A673 (cell line): ENCODE data around the gene SAP30. TPM values are rescaled to one million over a fixed set of nuclear protein-coding genes. Genes with fewer than 3 reads are reported as not detected.

Experiments used
- BruUV-seq: library from RNA; stranded (reverse); fragments of 400-500 nt; replicated peaks from 2 replicates; lab custom pipeline; 2021; lab: Mats Ljungman, UMichigan
- CTCF ChIA-PET: fragments of 300-600 bp; sonication (Branson Sonifier 250); formaldehyde crosslinking; loops from one replicate; lab custom pipeline; 2022; ENCODE audit warnings: antibody characterized with exemption; lab: Charles Lee
- POLR2A ChIA-PET: fragments of 300-600 bp; sonication (Branson Sonifier 250); formaldehyde crosslinking; loops from one replicate; lab custom pipeline; 2022; ENCODE audit warnings: antibody characterized with exemption; ENCODE audit not compliant: low non-redundant PET; lab: Charles Lee
- DNase-seq: peaks from one replicate; pipeline ENCODE4 v3.0.0-alpha.2; 2015; ENCODE audit warnings: low spot score
- H3K27ac ChIP-seq: fragments of 200-600 bp; sonication (generic); 2 replicates; pipeline ENCODE4 v1.5.1; 2016; ENCODE audit warnings: mixed run types, low read depth, mild to moderate bottlenecking, mixed read lengths, antibody characterized with exemption, low read length; ENCODE audit not compliant: poor library complexity, severe bottlenecking
- H3K27me3 ChIP-seq: fragments of 200-600 bp; sonication (generic); replicated peaks from 2 replicates; pipeline ENCODE4 v1.6.1; 2017; ENCODE audit warnings: mixed run types, low read depth, mild to moderate bottlenecking, mixed read lengths, antibody characterized with exemption, low read length; ENCODE audit not compliant: insufficient read depth, poor library complexity
- H3K36me3 ChIP-seq: fragments of 200-600 bp; sonication (generic); 2 replicates; pipeline ENCODE4 v1.6.1; 2016; ENCODE audit warnings: mixed run types, mild to moderate bottlenecking, mixed read lengths, antibody characterized with exemption, low read length; ENCODE audit not compliant: insufficient read depth, poor library complexity, severe bottlenecking
- H3K4me1 ChIP-seq: fragments of 200-600 bp; sonication (generic); 2 replicates; pipeline ENCODE4 v1.6.1; 2017; ENCODE audit warnings: mixed run types, mild to moderate bottlenecking, mixed read lengths, antibody characterized with exemption, low read length; ENCODE audit not compliant: insufficient read depth, poor library complexity, severe bottlenecking
- H3K4me3 ChIP-seq: fragments of 200-600 bp; sonication (generic); 2 replicates; pipeline ENCODE4 v1.5.1; 2016; ENCODE audit warnings: low read depth, mixed run types, mild to moderate bottlenecking, mixed read lengths, low read length; ENCODE audit not compliant: poor library complexity, severe bottlenecking
- H3K9me3 ChIP-seq: fragments of 200-600 bp; sonication (generic); 2 replicates; pipeline ENCODE4 v1.6.1; 2016; ENCODE audit warnings: mixed run types, low read depth, mild to moderate bottlenecking, mixed read lengths, antibody characterized with exemption, low read length; ENCODE audit not compliant: poor library complexity, severe bottlenecking
- intact Hi-C: fragments of 100-400 bp; cut with micrococcal nuclease; formaldehyde crosslinking; loops from one replicate; pipeline ENCODE4 v1.10.0; 2022; ENCODE audit not compliant: unreplicated experiment
- total RNA-seq: library from RNA; stranded (reverse); gene quantifications from 2 replicates; pipeline ENCODE4 v1.2.3, GENCODE V29; 2021
- TF ChIP-seq, protein P1 (sequence below): fragments of 300-800, 200-600 bp; sonication (generic); conservative IDR thresholded peaks from 2 replicates; pipeline ENCODE4 v1.5.1; 2017; ENCODE audit warnings: low read depth, mild to moderate bottlenecking, antibody characterized with exemption, low read length, moderate library complexity, mixed read lengths

Gene SAP30
- total RNA-seq, 1 experiment from 2014 or later, result 64.3 TPM

DNA sequence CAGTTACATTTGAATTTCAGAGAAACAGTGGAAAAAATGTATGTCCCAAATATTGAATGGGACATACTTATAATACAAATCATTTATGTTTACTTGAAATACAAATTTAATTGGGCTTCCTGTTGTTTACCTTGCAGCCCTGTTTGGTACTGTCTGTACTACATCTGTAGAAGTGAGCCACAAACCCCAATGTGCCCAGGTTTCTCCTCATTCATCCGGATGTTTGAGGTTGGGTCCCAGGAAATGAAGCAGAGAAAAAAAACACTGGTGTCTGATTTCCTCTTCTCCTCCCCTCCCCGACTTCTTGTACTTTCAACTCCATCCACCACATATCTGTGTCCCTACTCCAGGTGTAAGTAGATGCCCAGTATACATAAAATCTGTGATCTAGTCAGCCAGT lies 55.3 kb downstream of the SAP30 start:
- CTCF ChIA-PET, result no interaction called here
- Histone ChIP-seq H3K36me3 (no peaks in the 10 kb centered on the region), H3K27me3 (no peaks in the 10 kb centered on the region), H3K9me3 (no peaks in the 10 kb centered on the region), H3K27ac (no peak overlapping the region), H3K4me1 (no peaks in the 10 kb centered on the region), H3K4me3 (no peak overlapping the region)
- intact Hi-C loops, result loop anchor here (10.0 kb wide), 1 partner anchor 569 kb away; no protein-coding TSS in a partner anchor
- no TSS peak for BruUV-seq
- no peak for DNase-seq
- TF ChIP-seq, protein P1, sequence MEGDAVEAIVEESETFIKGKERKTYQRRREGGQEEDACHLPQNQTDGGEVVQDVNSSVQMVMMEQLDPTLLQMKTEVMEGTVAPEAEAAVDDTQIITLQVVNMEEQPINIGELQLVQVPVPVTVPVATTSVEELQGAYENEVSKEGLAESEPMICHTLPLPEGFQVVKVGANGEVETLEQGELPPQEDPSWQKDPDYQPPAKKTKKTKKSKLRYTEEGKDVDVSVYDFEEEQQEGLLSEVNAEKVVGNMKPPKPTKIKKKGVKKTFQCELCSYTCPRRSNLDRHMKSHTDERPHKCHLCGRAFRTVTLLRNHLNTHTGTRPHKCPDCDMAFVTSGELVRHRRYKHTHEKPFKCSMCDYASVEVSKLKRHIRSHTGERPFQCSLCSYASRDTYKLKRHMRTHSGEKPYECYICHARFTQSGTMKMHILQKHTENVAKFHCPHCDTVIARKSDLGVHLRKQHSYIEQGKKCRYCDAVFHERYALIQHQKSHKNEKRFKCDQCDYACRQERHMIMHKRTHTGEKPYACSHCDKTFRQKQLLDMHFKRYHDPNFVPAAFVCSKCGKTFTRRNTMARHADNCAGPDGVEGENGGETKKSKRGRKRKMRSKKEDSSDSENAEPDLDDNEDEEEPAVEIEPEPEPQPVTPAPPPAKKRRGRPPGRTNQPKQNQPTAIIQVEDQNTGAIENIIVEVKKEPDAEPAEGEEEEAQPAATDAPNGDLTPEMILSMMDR, result no peak
- POLR2A ChIA-PET, result no interaction called here

Other genes starting within 250 kb of the SAP30 start
- gene GALNT7, start 202.1 kb upstream of the SAP30 start, total RNA-seq, result 89.7 and 90.7 TPM in 2 replicates
- 392 and 435 TPM in 2 replicates for gene HMGB2, start 36.6 kb upstream of the SAP30 start, total RNA-seq
- 0.09 TPM in 1 of 2 replicates, not detected in the other for gene SCRG1, start 28.2 kb downstream of the SAP30 start, total RNA-seq
- gene HAND2, start 159.3 kb downstream of the SAP30 start, total RNA-seq, result 22.7 and 24.0 TPM in 2 replicates